Psoas muscle (tissue), 8 donors: ENCODE results near the gene LAD1. TPM values are rescaled to one million over a fixed set of nuclear protein-coding genes. Genes with fewer than 3 reads are reported as not detected.

ENCODE experiments used
- ATAC-seq, 4 donors: fragments of 200-7000 bp; cut with Tn5 transposase; one replicate each; pipeline ENCODE4 v1.9.1; 2020; ENCODE audit warnings: moderate library complexity in 3 of 4, mild to moderate bottlenecking in 2 of 4
- DNase-seq, 2 donors: peaks; one replicate each; pipeline ENCODE4 v3.0.0-alpha.2; 2020
- H3K27ac ChIP-seq: fragments of 200-600 bp; one replicate; pipeline ENCODE4 v1.8.0; 2022
- H3K27me3 ChIP-seq, 3 donors: fragments of 200-600 bp in 1 of 3; one replicate each; pipeline versions ENCODE4 v1.6.1 to v1.8.0; 2013 to 2022; ENCODE audit warnings: low read length in 2 of 3, mild to moderate bottlenecking in 2 of 3, moderate library complexity in 1 of 3; ENCODE audit not compliant: insufficient read depth in 3 of 3
- H3K36me3 ChIP-seq, 2 donors: fragments of 200-600 bp in 1 of 2; one replicate each; pipeline versions ENCODE4 v1.6.1 to v1.8.0; 2013 to 2022; ENCODE audit warnings: low read depth in 1 of 2, mild to moderate bottlenecking in 1 of 2, moderate library complexity in 1 of 2; ENCODE audit not compliant: insufficient read depth in 1 of 2
- H3K4me1 ChIP-seq: fragments of 200-600 bp; one replicate; pipeline ENCODE4 v1.8.0; 2022
- H3K4me3 ChIP-seq: fragments of 200-600 bp; one replicate; pipeline ENCODE4 v1.8.0; 2022; ENCODE audit warnings: mild to moderate bottlenecking
- H3K9me3 ChIP-seq: fragments of 200-600 bp; one replicate; pipeline ENCODE4 v1.8.0; 2022
- WGBS, 3 donors: extraction: QIAGEN DNeasy Blood & Tissue Kit; methylation state at CpG; one replicate each; pipeline versions ENCODE4 v1.1.6 to v1.1.7; 2013; 5-methylcytosine and 5-hydroxymethylcytosine counted together
- intact Hi-C, 2 donors: fragments of 100-400 bp; cut with DNase I; formaldehyde crosslinking; loops; one replicate each; pipeline versions ENCODE4 v1.11.0 to v1.14.2; 2022
- polyA plus RNA-seq, 3 donors: library from polyadenylated mRNA; stranded (reverse); fragments of 200-250 nt; gene quantifications; one replicate each; pipeline ENCODE4 v1.2.3, GENCODE V29; 2013
- total RNA-seq, 4 donors: library from RNA; stranded (reverse); fragmentation: NEBNext Ultra II Directional in 2 of 4; extraction: Animal tissue kit (Norgen Biotek cat#: 25700) in 2 of 4; gene quantifications; one replicate each; pipeline versions ENCODE4 v1.2.1 to v1.2.4, GENCODE V29; 2021 to 2023
- TF ChIP-seq, protein P1 (sequence below): fragments of 200-600 bp; IDR thresholded peaks from one replicate; pipeline ENCODE4 v1.8.0; 2022; ENCODE audit warnings: antibody characterized with exemption
- donor health status: healthy with polysubstance abuse.
- donor health status: DM: no; HTN: no; CAD: no; lungs with moderate emphysema.
- donor health status: Bipolar disorder and iron deficiency.
- donor health status: healthy.
- donor health status: DM: yes; HTN: yes; CAD: no.
- donor health status: DM: no; HTN: no; CAD: no.
- donor health status: DM: no; HTN: no; CAD: no.
- donor health status: DM: yes; HTN: yes; CAD: no.

The LAD1 gene
- total and polyA plus RNA-seq, 7 donors: 0.23 to 17.7 (median 5.4) TPM

- TF ChIP-seq, protein P1, sequence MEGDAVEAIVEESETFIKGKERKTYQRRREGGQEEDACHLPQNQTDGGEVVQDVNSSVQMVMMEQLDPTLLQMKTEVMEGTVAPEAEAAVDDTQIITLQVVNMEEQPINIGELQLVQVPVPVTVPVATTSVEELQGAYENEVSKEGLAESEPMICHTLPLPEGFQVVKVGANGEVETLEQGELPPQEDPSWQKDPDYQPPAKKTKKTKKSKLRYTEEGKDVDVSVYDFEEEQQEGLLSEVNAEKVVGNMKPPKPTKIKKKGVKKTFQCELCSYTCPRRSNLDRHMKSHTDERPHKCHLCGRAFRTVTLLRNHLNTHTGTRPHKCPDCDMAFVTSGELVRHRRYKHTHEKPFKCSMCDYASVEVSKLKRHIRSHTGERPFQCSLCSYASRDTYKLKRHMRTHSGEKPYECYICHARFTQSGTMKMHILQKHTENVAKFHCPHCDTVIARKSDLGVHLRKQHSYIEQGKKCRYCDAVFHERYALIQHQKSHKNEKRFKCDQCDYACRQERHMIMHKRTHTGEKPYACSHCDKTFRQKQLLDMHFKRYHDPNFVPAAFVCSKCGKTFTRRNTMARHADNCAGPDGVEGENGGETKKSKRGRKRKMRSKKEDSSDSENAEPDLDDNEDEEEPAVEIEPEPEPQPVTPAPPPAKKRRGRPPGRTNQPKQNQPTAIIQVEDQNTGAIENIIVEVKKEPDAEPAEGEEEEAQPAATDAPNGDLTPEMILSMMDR: no peak
- no peak for DNase-seq
- Histone ChIP-seq H3K27me3 (no peaks in the 10 kb centered on the region), H3K36me3 (no peaks in the 10 kb centered on the region), H3K4me3 (no peak overlapping the region), H3K9me3 (no peaks in the 10 kb centered on the region), H3K27ac (no peak overlapping the region), H3K4me1 (no peaks in the 10 kb centered on the region)
- 93 to 95% (median 94%) methylated on average over 7 of the region's 7 CpGs for WGBS, 3 donors
- ATAC-seq: no peak
- intact Hi-C loops: no loop called here
Observed at GRCh38 chr1:201350884-201351283, 48.2 kb downstream of the LAD1 start.

- H3K27ac ChIP-seq: no peak overlapping the region
- ATAC-seq (no peak), DNase-seq (no peak)
- TF ChIP-seq, protein P1: no peak
- no peaks in the 10 kb centered on the region for H3K27me3 ChIP-seq
- H3K4me3 ChIP-seq: no peak overlapping the region
- WGBS, 3 donors: 79 to 82% (median 79%) methylated on average over 2 of the region's 2 CpGs
- intact Hi-C loops: no loop called here
- H3K9me3 ChIP-seq: no peaks in the 10 kb centered on the region
- no peaks in the 10 kb centered on the region for H3K36me3 ChIP-seq
- H3K4me1 ChIP-seq: no peaks in the 10 kb centered on the region
Observed at GRCh38 chr1:201350361-201350725, 48.8 kb downstream of the LAD1 start.

- no peak for ATAC-seq
- Histone ChIP-seq H3K4me3 (no peak overlapping the region), H3K27ac (no peak overlapping the region), H3K9me3 (no peaks in the 10 kb centered on the region), H3K36me3 (no peaks in the 10 kb centered on the region), H3K4me1 (no peaks in the 10 kb centered on the region), H3K27me3 (no peaks in the 10 kb centered on the region)
- DNase-seq: no peak
- intact Hi-C loops: loop anchor here (2.0 to 5.0 kb wide), 2 partner anchors 60 to 97 kb away; no protein-coding TSS in a partner anchor
- TF ChIP-seq, protein P1: no peak
- WGBS, 3 donors: 67 to 77% (median 68%) methylated on average over 4 of the region's 4 CpGs
Observed at GRCh38 chr1:201349092-201349491, 50.0 kb downstream of the LAD1 start.

- DNase-seq (no peak), ATAC-seq (peak; percentile 60 to 71 (median 70))
- no peaks in the 10 kb centered on the region for H3K36me3 ChIP-seq
- WGBS, 3 donors: 57 to 70% (median 58%) methylated on average over 6 of the region's 6 CpGs
- no peaks in the 10 kb centered on the region for H3K27me3 ChIP-seq
- no peaks in the 10 kb centered on the region for H3K4me1 ChIP-seq
- no peak overlapping the region for H3K4me3 ChIP-seq
- no peak overlapping the region for H3K27ac ChIP-seq
- TF ChIP-seq, protein P1: peak; percentile 35
- intact Hi-C loops: loop anchor here (2.0 to 5.0 kb wide), 2 partner anchors 61 to 96 kb away; no protein-coding TSS in a partner anchor
- H3K9me3 ChIP-seq: no peaks in the 10 kb centered on the region
Observed at GRCh38 chr1:201348211-201348566, 50.9 kb downstream of the LAD1 start.
